ENCODE measurements around the gene IGF2BP3.
"Not testable (repeated sequence)": the region's sequence is repeated elsewhere in the genome, so short reads cannot be mapped to it uniquely, and the experiment has no call there.

IGF2BP3 gene

GRCh38 chr7:23337374-23337773, 132.9 kb downstream of the IGF2BP3 start:
- no peak for DNase-seq

- no peak for DNase-seq
Observed at GRCh38 chr7:23336799-23337283, 133.4 kb downstream of the IGF2BP3 start.

- DNase-seq: no peak
Observed at GRCh38 chr7:23336086-23336485, 134.2 kb downstream of the IGF2BP3 start.

- no peak for DNase-seq
Observed at GRCh38 chr7:23335621-23336020, 134.7 kb downstream of the IGF2BP3 start.

DNA sequence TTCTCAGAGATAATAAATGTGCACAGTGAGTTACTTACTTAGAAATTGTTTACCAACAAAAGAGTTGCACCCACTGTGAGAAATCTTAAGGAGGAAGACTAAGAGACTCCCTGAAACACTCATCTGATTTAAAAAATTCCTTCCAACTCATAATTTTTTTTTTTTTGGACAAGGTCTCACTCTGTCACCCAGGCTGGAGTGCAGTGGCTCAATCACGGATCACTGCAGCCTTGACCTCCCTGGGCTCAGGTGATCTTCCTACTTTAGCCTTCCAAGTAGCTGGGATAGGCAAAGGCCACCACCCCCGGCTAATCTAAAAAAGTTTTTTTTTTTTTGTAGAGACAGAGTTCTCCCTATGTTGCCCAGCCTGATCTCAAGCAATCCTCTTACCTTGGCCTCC, 135.2 kb downstream of the IGF2BP3 start:
- no peak for DNase-seq

- no peak for DNase-seq
Observed at GRCh38 chr7:23334482-23335056, 135.7 kb downstream of the IGF2BP3 start.

- DNase-seq: no peak
Observed at GRCh38 chr7:23333671-23334246, 136.5 kb downstream of the IGF2BP3 start.

GRCh38 chr7:23332910-23333612, 137.2 kb downstream of the IGF2BP3 start:
- no peak for DNase-seq

DNA sequence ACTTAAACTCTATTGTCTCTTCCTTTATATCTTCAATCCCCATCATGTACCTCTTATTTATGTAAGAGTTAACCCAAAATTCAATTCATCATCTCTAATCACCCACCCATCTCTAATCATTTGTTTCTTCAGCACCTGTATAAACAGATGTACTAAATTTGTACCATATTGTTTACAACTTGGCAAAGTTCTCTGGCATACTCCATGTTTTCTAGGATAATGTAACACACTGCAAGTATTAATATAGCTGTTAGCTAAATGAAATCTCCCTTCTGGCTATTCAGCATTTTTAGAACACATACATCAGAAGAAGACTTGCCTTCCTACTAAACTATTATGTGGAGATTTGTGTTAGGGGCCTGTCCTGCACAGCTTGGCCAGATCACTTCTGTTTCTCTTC, 138.1 kb downstream of the IGF2BP3 start:
- DNase-seq: no peak

GRCh38 chr7:23331132-23331531, 139.2 kb downstream of the IGF2BP3 start:
- DNase-seq: no peak

GRCh38 chr7:23315366-23315765, 154.9 kb downstream of the IGF2BP3 start:
- DNase-seq: no peak

DNA sequence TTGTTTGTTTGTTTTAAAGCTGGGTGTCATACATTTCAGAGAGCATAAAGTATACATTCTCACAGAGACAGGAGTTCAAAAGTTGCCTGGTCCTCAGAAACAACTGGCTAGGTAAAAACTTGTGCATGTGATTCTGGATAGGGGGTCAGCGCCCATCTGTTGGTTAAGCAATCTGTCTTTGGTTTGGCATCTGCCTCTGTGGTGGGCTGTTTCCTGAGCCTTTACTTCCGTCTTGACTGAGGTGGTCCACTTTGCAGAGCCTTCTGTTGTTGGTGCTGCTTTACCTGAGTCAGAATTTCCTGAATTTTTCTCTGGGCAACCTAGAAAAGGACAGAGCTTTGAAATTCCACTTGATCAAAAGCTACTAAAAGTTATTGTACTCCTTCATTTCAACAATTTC, 158.2 kb downstream of the IGF2BP3 start:
- DNase-seq: not testable (repeated sequence)

DNA sequence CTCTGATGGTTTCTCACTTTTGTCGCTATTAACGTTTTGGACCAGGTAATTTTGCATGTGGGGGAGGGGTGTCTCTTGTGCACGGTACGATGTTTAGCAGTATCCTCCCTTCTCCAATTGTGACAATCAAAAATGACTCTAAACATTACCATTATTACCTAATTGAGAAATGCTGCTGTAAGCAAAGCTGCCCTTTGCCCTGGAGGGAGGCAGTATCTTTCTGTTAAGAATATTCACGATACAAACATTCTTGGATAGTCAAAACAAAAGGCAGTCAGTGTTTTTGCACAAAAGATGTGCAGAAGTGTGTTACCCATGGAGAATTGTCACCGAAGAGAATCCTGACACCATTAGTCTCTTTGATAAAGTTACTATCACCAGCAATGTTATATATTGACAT, 161.5 kb downstream of the IGF2BP3 start:
- DNase-seq: no peak

DNA sequence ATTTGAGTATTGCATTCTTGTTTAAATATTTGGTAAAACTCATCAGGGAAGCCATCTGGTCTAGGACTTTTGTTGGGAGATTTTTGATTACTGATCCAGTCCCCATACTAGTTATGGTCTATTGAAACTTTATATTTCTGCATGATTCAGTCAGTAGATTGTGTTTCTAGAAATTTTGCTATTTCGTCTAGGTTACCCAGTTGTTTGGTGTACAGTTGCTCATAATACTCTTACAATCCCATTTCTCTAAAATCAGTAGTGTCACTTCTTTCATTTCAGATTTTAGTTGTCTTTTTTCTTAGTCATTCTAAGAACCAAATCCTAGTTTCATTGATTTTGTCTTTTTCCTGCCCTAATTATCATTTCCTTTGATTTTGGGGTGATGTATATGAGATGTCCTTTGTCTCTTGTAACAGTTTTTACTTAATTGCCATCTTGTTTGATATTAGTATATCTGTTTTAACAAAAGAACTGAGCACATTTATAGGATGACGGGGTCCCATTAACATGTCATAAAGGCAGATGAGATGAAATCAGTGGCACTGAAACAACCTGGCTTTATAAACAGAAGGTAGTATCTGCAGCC, 163.3 kb downstream of the IGF2BP3 start:
- DNase-seq: no peak

- DNase-seq: no peak
Observed at GRCh38 chr7:23299770-23300300, 170.5 kb downstream of the IGF2BP3 start.

GRCh38 chr7:23298885-23299769, 171.2 kb downstream of the IGF2BP3 start, which contains the start of gene MALSU1:
TSS of gene MALSU1 (plus strand) at chr7:23299339. CDS start at chr7:23299353, 14 bp downstream.
- peak; percentile 98 to 99 for DNase-seq

DNA sequence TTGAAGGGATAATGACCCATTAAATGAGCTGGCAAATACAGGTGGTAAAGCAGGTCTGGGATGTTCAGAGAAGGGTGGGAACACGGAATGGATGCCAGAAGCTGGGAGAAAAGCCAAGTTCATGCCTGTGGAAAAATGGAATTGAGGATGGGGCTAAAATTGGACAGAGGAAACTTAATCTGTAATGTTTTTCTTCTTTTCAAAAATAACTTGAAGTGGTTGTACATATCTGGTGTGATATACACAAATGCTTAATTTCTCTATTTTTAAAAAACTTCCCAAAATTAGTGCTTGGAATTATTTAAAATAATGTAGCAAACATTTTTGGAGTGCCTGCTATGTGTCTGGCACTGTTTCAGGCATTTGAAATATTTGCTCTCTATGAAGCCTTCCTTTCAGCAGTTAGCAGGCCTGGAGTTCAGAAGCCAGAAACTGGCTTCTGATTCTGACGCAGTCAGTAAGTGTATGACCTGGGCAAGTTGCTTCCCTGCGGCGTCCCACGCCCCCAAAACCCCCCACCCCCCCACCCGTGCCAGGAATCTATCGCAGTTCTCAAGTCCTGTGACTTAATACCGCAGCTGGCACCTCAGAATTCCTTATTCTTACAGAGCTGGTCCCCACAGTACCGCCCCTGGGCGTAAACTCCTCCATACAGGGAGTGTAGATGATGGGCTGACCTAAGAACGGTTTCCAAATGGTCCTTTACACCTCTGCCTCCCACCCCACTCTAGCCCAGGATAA, 172.0 kb downstream of the IGF2BP3 start:
- no peak for DNase-seq

- DNase-seq: no peak
Observed at GRCh38 chr7:23295401-23295697, 174.9 kb downstream of the IGF2BP3 start.

DNA sequence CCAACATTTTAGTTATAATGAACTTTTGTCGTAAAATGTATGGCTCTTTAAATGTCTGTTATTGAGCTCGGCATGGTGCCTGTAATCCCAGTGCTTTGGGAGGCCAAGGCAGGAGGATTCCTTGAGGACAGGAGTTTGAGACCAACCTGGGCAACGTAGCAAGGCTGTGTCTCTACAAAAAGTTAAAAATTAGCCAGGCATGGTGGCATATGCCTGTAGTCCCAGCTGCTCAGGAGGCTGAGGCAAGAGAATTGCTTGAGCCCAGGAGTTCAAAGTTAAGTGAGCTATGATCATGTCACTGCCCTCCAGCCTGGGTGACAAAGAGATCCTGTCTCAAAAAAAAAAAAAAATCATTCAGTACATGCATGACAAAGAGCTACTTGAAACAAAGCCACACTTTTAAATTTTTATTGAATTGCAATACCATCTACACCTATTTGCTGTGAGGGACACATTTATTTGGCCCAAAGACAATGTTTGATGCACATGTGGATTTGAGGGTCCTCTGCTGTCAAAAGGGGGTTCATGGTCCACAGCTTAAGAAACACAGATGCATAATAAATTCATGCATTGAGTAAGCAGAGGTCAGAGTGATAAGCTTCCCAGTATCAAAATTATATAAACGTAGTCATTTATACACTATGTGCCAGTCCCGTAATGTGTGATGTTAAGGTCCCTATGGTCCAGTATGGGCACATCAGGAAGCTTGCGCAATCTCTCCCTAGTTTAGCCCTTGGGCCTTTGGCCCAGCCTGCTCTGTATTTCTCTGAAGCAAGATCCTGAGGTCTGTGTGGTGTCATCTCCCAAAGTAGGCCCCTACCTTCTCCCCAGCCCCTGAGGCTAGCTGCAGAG, 175.5 kb downstream of the IGF2BP3 start:
- DNase-seq: no peak

DNA sequence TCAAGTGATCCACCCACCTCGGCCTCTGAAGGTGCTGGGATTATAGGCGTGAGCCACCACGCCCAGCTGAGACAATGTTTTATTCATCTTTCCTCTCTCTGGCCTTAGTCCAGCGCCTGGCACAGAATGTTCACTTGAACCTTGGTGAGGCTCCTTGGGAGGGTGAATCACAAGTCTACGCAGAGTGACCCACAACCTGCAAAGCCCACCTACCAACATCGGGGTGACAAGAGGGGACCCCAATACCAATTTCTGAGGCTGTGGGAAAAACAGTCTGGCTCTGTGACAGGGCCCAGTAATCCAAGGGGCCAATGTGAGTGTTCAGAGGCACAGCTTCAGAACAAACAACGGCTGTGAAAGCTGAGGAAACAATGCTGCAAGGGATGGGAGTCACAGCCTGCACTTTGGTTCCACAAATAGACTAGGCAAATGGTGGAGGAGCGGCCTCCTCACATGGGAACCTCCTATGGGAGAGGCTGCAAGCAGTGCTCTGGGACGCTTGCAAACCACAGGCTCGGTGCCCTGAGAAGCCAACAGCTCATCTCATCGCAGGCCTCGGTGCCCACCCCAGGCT, 176.7 kb downstream of the IGF2BP3 start:
- DNase-seq: no peak

DNA sequence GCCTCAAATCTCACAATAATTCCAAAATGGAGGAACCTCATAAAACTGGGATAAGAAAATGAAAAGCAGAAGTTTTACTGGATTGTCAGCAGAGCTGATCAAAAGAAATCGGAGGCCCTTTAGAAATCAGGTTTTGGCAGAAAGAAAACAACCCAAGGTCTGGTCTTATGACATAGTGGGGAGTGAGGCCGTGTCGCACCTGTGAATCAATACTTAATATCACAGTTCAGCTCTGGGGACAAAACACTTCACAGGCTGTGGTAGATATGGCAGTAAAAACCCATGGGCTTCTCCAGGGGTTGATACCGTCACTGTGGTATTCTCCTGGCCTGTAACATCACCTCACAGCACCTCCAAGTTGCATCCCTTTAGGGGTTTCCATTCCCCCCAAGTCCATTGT, 177.7 kb downstream of the IGF2BP3 start:
- no peak for DNase-seq
